Sigmoid colon (tissue), 7 donors: Measurements from ENCODE around the gene PTPN9. TPM values are rescaled to one million over a fixed set of nuclear protein-coding genes. Genes with fewer than 3 reads are reported as not detected.
"Not testable (repeated sequence)": the region's sequence is repeated elsewhere in the genome, so short reads cannot be mapped to it uniquely, and the experiment has no call there.

Experiments
- DNase-seq: peaks from one replicate; pipeline ENCODE4 v3.0.0-alpha.2; 2019
- H3K27ac ChIP-seq, 4 donors: fragments of 200-600 bp; sonication (generic); one replicate each; pipeline ENCODE4 v1.5.1; 2016 to 2019; ENCODE audit warnings: mild to moderate bottlenecking in 1 of 4
- H3K27me3 ChIP-seq, 3 donors: fragments of 200-600 bp; sonication (generic); one replicate each; pipeline ENCODE4 v1.5.1; 2019; ENCODE audit warnings: mild to moderate bottlenecking in 1 of 3
- H3K36me3 ChIP-seq, 4 donors: fragments of 200-600 bp; sonication (generic); one replicate each; pipeline ENCODE4 v1.5.1; 2016 to 2019
- H3K4me1 ChIP-seq, 4 donors: fragments of 200-600 bp; sonication (generic); one replicate each; pipeline ENCODE4 v1.5.1; 2017 to 2019
- H3K4me3 ChIP-seq, 4 donors: fragments of 200-600 bp; sonication (generic); one replicate each; pipeline ENCODE4 v1.5.1; 2017 to 2019; ENCODE audit warnings: mild to moderate bottlenecking in 2 of 4, moderate library complexity in 1 of 4
- H3K9me3 ChIP-seq, 4 donors: fragments of 200-600 bp in 3 of 4; sonication (generic) in 3 of 4; one replicate each; pipeline versions ENCODE4 v1.5.1 to v1.6.1; 2013 to 2019
- EP300 ChIP-seq, 4 donors: sonication (generic); formaldehyde crosslinking; IDR thresholded peaks; one replicate each; pipeline ENCODE4 v1.6.1; 2017; ENCODE audit warnings: antibody characterized with exemption in 4 of 4
- POLR2A ChIP-seq, 2 donors: fragments of 450-650 bp; IDR thresholded peaks; one replicate each; pipeline ENCODE4 v1.6.1; 2016; ENCODE audit warnings: antibody characterized with exemption in 2 of 2, mild to moderate bottlenecking in 2 of 2, moderate library complexity in 2 of 2
- POLR2AphosphoS5 ChIP-seq, 4 donors: sonication (generic); formaldehyde crosslinking; IDR thresholded peaks; one replicate each; pipeline ENCODE4 v1.6.1; 2017; ENCODE audit warnings: antibody characterized with exemption in 4 of 4
- WGBS, 2 donors: extraction: QIAGEN DNeasy Blood & Tissue Kit; methylation state at CpG; one replicate each; pipeline ENCODE4 v1.1.7; 2013; 5-methylcytosine and 5-hydroxymethylcytosine counted together
- intact Hi-C: fragments of 100-400 bp; cut with DNase I; formaldehyde crosslinking; loops from one replicate; pipeline ENCODE4 v1.15.1; 2023
- polyA plus RNA-seq, 3 donors: library from polyadenylated mRNA; stranded (reverse); fragments of 200-250 nt; gene quantifications; one replicate each; pipeline ENCODE4 v1.2.3, GENCODE V29; 2013
- total RNA-seq, 4 donors: library from RNA; depleted of rRNA; stranded (reverse); fragments of >200 nt; gene quantifications; one replicate each; pipeline ENCODE4 v1.1.0, GENCODE V29; 2016
- TF ChIP-seq, protein P1 (sequence below), 4 experiments: fragments of 450-650 bp in 3 of 4; fragments of 200-600 bp in 1 of 4; IDR thresholded peaks; one replicate each; pipeline ENCODE4 v1.5.1; 2016 to 2019; ENCODE audit warnings: antibody characterized with exemption in 4 of 4, mild to moderate bottlenecking in 3 of 4, moderate library complexity in 2 of 4
- donor health status: healthy with polysubstance abuse.
- donor health status: Bipolar disorder and iron deficiency.
- donor health status: healthy.

PTPN9 gene
- total and polyA plus RNA-seq, 7 donors, result 12.2 to 23.1 (median 19.8) TPM

- Histone ChIP-seq H3K36me3 (no peaks in the 10 kb centered on the region), H3K27me3 (no peaks in the 10 kb centered on the region), H3K9me3 (no peaks in the 10 kb centered on the region), H3K27ac (no peak overlapping the region), H3K4me1 (peaks cover 0 to 23% (median 8%) of the 10 kb centered on the region in 4 donors), H3K4me3 (no peak overlapping the region)
- TF ChIP-seq EP300 (IDR thresholded peaks at IDR 0.05), result no peak
- TF ChIP-seq POLR2A (IDR thresholded peaks at IDR 0.05), result no peak
- TF ChIP-seq POLR2AphosphoS5 (IDR thresholded peaks at IDR 0.05), result no peak
- TF ChIP-seq, protein P1, sequence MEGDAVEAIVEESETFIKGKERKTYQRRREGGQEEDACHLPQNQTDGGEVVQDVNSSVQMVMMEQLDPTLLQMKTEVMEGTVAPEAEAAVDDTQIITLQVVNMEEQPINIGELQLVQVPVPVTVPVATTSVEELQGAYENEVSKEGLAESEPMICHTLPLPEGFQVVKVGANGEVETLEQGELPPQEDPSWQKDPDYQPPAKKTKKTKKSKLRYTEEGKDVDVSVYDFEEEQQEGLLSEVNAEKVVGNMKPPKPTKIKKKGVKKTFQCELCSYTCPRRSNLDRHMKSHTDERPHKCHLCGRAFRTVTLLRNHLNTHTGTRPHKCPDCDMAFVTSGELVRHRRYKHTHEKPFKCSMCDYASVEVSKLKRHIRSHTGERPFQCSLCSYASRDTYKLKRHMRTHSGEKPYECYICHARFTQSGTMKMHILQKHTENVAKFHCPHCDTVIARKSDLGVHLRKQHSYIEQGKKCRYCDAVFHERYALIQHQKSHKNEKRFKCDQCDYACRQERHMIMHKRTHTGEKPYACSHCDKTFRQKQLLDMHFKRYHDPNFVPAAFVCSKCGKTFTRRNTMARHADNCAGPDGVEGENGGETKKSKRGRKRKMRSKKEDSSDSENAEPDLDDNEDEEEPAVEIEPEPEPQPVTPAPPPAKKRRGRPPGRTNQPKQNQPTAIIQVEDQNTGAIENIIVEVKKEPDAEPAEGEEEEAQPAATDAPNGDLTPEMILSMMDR (IDR thresholded peaks at IDR 0.05), result no peak
- intact Hi-C loops, result no loop called here
- WGBS, 2 donors, result 73 to 85% methylated on average over 1 of the region's 1 CpG
- no peak for DNase-seq
These were observed 34.1 kb downstream of the PTPN9 start for GRCh38 chr15:75545064-75545463.

- no peak overlapping the region for H3K27ac ChIP-seq
- H3K4me3 ChIP-seq, result no peak overlapping the region
- H3K27me3 ChIP-seq, result no peaks in the 10 kb centered on the region
- DNase-seq, result no peak
- no peaks in the 10 kb centered on the region for H3K9me3 ChIP-seq
- H3K4me1 ChIP-seq, result peaks cover 0 to 23% (median 8%) of the 10 kb centered on the region in 4 donors
- no peaks in the 10 kb centered on the region for H3K36me3 ChIP-seq
- 60 to 85% methylated on average over 2 of the region's 2 CpGs for WGBS, 2 donors
- TF ChIP-seq EP300 (IDR thresholded peaks at IDR 0.05), result no peak
- no peak for TF ChIP-seq POLR2A (IDR thresholded peaks at IDR 0.05)
- TF ChIP-seq, protein P1 (IDR thresholded peaks at IDR 0.05), result no peak
- no peak for TF ChIP-seq POLR2AphosphoS5 (IDR thresholded peaks at IDR 0.05)
- intact Hi-C loops, result no loop called here
These were observed 34.8 kb downstream of the PTPN9 start for GRCh38 chr15:75544359-75544758.

GRCh38 chr15:75542949-75543545 is 36.1 kb downstream of the PTPN9 start:
- intact Hi-C loops, result not testable (repeated sequence)
- peak overlapping the region in 2 of 4 donors; percentile 29 to 38 for H3K27ac ChIP-seq

GRCh38 chr15:75542386-75542797 is 36.7 kb downstream of the PTPN9 start:
- DNase-seq, result no peak

More at GRCh38 chr15:75542949-75543545, 36.1 kb downstream of the PTPN9 start:
- not testable (repeated sequence) for H3K9me3 ChIP-seq, DNase-seq, H3K36me3 ChIP-seq, H3K4me3 ChIP-seq, H3K27me3 ChIP-seq
- peaks cover 0 to 23% (median 8%) of the 10 kb centered on the region in 4 donors for H3K4me1 ChIP-seq
- WGBS, 2 donors, result 33 to 71% methylated on average over 5 to 6 of the region's 6 CpGs

GRCh38 chr15:75538376-75538775 is 40.7 kb downstream of the PTPN9 start:
- H3K27me3 ChIP-seq, result no peaks in the 10 kb centered on the region
- intact Hi-C loops, result no loop called here
- 94% methylated on average over 7 of the region's 7 CpGs for WGBS, 2 donors
- H3K27ac ChIP-seq, result no peak overlapping the region
- peaks cover 0 to 13% (median 10%) of the 10 kb centered on the region in 4 donors for H3K4me1 ChIP-seq
- TF ChIP-seq POLR2AphosphoS5 (IDR thresholded peaks at IDR 0.05) (no peak), EP300 (IDR thresholded peaks at IDR 0.05) (no peak), POLR2A (IDR thresholded peaks at IDR 0.05) (no peak)
- TF ChIP-seq, protein P1 (IDR thresholded peaks at IDR 0.05), result no peak
- no peaks in the 10 kb centered on the region for H3K36me3 ChIP-seq
- H3K4me3 ChIP-seq, result no peak overlapping the region
- no peaks in the 10 kb centered on the region for H3K9me3 ChIP-seq
- DNase-seq, result no peak

More at GRCh38 chr15:75542386-75542797, 36.7 kb downstream of the PTPN9 start:
- no peak overlapping the region for H3K4me3 ChIP-seq
- no peaks in the 10 kb centered on the region for H3K36me3 ChIP-seq
- intact Hi-C loops, result no loop called here
- 70 to 82% methylated on average over 2 of the region's 2 CpGs for WGBS, 2 donors
- TF ChIP-seq, protein P1 (IDR thresholded peaks at IDR 0.05), result no peak
- TF ChIP-seq EP300 (IDR thresholded peaks at IDR 0.05) (no peak), POLR2AphosphoS5 (IDR thresholded peaks at IDR 0.05) (no peak), POLR2A (IDR thresholded peaks at IDR 0.05) (no peak)
- H3K4me1 ChIP-seq, result peaks cover 0 to 23% (median 8%) of the 10 kb centered on the region in 4 donors
- no peaks in the 10 kb centered on the region for H3K9me3 ChIP-seq
- no peaks in the 10 kb centered on the region for H3K27me3 ChIP-seq
- peak overlapping the region in 3 of 4 donors; percentile 22 to 38 (median 29) for H3K27ac ChIP-seq
